ENCODE data around the gene RAB39A.
"Not testable (repeated sequence)": the region's sequence is repeated elsewhere in the genome, so short reads cannot be mapped to it uniquely, and the experiment has no call there.

Gene RAB39A, protein sequence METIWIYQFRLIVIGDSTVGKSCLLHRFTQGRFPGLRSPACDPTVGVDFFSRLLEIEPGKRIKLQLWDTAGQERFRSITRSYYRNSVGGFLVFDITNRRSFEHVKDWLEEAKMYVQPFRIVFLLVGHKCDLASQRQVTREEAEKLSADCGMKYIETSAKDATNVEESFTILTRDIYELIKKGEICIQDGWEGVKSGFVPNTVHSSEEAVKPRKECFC

DNA sequence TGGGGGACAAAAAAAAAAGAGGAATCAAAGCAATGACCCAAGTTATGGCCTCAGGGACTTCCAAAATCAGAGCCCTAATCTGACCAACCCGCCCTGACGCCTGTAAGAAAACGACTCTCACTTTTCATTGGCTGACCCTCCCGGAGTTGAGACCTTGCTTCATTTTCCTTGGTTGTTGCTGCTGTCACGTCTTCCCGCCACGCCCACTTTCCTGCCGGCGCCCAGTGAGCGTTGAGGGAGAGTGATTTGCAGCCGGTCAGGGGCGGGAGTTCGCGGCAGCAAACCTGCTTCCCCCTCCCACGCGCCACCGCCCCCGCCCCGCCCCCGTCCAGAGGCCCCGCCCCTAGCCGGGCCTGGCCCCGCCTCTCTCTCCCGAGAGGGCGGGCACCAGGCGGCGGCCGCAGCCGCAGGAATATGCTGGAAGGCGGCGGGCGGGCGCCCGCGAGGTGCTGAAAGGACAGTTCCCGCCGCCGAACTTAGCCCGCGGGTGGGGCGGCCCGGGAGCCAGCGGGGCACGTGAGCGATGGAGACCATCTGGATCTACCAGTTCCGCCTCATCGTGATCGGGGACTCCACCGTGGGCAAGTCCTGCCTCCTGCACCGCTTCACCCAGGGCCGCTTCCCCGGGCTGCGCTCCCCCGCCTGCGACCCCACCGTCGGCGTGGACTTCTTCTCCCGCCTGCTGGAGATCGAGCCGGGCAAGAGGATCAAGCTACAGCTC is at the start of gene RAB39A:
Gene RAB39A, plus strand, starts transcription at position 403 of the 721 bp plus-strand sequence. Its CDS starts 121 bp downstream, at position 524.
- TF ChIP-seq, protein P1, sequence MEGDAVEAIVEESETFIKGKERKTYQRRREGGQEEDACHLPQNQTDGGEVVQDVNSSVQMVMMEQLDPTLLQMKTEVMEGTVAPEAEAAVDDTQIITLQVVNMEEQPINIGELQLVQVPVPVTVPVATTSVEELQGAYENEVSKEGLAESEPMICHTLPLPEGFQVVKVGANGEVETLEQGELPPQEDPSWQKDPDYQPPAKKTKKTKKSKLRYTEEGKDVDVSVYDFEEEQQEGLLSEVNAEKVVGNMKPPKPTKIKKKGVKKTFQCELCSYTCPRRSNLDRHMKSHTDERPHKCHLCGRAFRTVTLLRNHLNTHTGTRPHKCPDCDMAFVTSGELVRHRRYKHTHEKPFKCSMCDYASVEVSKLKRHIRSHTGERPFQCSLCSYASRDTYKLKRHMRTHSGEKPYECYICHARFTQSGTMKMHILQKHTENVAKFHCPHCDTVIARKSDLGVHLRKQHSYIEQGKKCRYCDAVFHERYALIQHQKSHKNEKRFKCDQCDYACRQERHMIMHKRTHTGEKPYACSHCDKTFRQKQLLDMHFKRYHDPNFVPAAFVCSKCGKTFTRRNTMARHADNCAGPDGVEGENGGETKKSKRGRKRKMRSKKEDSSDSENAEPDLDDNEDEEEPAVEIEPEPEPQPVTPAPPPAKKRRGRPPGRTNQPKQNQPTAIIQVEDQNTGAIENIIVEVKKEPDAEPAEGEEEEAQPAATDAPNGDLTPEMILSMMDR (IDR thresholded peaks at IDR 0.05; ENCODE audit: low read depth, low read length, missing control alignments): no peak
- DNase-seq (ENCODE audit: extremely low read depth, low read depth): peak; percentile 45
- H3K4me3 ChIP-seq (replicated peaks; ENCODE audit: low read depth, low read length): peak within 1 kb of the TSS; percentile 2; the same call in 1 of the 2 replicates

DNA sequence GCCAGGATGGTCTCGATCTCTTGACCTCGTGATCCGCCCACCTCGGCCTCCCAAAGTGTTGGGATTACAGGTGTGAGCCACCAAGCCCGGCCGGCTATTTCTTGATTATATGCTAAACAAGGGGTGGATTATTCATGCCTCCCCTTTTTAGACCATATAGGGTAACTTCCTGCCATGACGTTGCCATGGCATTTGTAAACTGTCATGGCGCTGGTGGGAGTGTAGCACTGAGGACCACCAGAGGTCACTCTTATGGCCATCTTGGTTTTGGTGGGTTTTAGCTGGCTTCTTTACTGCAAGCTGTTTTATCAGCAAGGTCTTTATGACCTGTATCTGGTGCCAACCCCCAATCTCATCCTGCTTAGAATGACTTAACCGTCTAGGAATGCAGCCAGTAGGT is 46.8 kb upstream of the RAB39A start:
- not testable (repeated sequence) for DNase-seq (ENCODE audit: extremely low read depth, low read depth); H3K4me3 ChIP-seq (replicated peaks; ENCODE audit: low read depth, low read length)

DNA sequence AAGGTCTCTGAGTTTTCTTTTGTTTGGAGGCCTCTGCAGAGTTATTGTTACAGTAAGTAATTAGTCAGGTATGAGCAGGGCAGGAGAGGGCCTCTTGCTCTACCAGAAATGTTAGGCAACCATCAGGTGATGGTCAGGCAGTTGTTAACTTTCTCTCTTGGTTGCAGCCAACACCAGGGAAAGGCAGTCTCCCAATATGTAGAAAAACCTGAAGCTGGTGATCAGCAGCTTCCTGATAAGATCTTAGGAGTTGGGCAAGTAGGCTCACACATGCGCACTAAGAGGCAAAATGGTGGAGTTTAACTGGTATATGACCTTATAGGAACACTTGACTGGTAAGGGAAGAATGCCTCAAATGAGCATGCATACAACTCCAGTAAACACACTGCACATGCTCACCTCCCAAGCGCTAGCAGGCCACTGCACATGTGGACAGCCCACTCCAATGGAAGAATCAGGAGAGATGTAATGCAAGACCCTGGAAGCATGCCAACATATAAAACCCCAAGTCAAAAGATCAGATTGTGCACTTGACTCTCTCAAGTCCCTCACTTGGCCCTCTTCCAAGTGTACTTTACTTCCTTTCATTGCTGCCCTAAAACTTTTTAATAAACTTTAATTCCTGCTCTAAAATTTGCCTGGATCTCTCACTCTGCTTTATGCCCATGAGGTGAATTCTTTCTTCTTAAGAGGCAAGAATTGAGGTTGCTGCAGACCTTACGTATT is 46.0 kb upstream of the RAB39A start:
- DNase-seq (ENCODE audit: extremely low read depth, low read depth): no peak
- no peak overlapping the region for H3K4me3 ChIP-seq (replicated peaks; ENCODE audit: low read depth, low read length)
- TF ChIP-seq, protein P1 (IDR thresholded peaks at IDR 0.05; ENCODE audit: low read depth, low read length, missing control alignments): no peak

DNA sequence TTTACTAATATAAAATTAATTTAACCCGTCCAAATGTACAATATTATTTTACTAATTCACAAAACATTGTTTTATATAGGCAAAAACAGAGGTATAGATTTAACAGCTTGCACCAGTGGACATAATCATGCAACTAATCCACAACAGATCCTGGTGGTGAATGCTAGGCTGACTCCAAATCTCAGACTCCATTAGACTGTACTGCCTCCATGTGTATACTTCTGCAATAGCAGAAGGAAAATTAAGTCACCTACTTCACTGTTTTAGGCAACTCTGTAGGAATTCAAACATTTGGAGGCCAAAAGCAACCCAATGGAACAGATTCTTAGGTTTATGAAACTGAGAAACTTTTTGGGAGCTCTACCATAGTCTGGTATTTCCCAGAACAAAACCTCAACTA is 30.0 kb upstream of the RAB39A start:
- TF ChIP-seq, protein P1 (IDR thresholded peaks at IDR 0.05; ENCODE audit: low read depth, low read length, missing control alignments): peak; percentile 53
- no peak overlapping the region for H3K4me3 ChIP-seq (replicated peaks; ENCODE audit: low read depth, low read length)
- DNase-seq (ENCODE audit: extremely low read depth, low read depth): peak; percentile 26

DNA sequence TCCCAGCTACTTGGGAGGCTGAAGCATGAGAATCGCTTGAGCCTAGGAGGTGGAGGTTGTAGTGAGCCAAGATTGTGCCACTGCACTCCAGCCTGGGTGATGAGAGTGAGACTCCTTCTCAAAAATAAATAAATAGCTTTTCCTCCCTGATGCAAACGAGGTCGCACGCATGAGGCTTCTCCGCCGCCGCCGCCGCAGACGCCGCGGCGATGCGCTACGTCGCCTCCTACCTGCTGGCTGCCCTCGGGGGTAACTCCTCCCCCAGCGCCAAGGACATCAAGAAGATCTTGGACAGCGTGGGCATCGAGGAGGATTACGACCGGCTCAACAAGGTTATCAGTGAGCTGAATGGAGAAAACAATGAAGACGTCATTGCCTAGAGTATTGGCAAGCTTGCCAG is 20.0 kb upstream of the RAB39A start:
- no peak overlapping the region for H3K4me3 ChIP-seq (replicated peaks; ENCODE audit: low read depth, low read length)
- no peak for DNase-seq (ENCODE audit: extremely low read depth, low read depth)
- TF ChIP-seq, protein P1 (IDR thresholded peaks at IDR 0.05; ENCODE audit: low read depth, low read length, missing control alignments): no peak

DNA sequence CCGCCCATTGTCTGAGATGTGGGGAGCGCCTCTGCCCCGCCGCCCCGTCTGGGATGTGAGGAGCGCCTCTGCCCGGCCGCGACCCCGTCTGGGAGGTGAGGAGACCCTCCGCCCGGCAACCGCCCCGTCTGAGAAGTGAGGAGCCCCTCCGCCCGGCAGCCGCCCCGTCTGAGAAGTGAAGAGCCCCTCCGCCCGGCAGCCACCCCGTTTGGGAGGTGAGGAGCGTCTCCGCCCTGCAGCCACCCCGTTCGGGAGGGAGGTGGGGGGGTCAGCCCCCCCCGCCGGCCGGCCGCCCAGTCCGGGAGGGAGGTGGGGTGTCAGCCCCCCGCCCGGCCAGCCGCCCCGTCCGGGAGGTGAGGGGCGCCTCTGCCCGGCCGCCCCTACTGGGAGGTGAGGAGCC is 15.8 kb upstream of the RAB39A start:
- DNase-seq (ENCODE audit: extremely low read depth, low read depth); H3K4me3 ChIP-seq (replicated peaks; ENCODE audit: low read depth, low read length): not testable (repeated sequence)

DNA sequence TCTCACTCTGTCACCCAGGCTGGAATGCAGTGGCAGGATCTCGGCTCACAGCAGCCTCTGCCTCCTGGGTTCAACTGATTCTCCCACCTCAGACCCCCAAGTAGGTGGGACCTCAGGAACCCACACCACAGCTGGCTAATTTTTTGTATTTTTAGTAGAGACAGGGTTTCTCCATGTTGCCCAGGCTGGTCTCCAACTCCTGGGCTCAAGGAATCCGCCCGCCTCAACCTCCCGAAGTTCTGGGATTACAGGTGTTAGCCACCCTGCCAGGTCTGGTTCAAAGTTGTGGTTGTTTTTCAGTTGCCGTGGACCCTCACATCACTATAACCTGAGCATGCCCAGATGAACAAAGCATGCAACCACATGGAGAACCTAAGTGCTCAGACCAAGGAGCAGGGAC is 13.0 kb upstream of the RAB39A start:
- no peak for DNase-seq (ENCODE audit: extremely low read depth, low read depth)
- TF ChIP-seq, protein P1 (IDR thresholded peaks at IDR 0.05; ENCODE audit: low read depth, low read length, missing control alignments): no peak
- H3K4me3 ChIP-seq (replicated peaks; ENCODE audit: low read depth, low read length): no peak overlapping the region

All from HFF-Myc (cell line).